ENCODE results near the gene EIF1. TPM values are rescaled to one million over a fixed set of nuclear protein-coding genes. Genes with fewer than 3 reads are reported as not detected.

Gene EIF1
- total RNA-seq, 1 experiment from 2014 or later, result 651 TPM

- no peak overlapping the region for H3T11ph ChIP-seq (ENCODE audit: low read length)
- H2BK120ac ChIP-seq (ENCODE audit: low read depth, low read length, poor library complexity, severe bottlenecking), result no peak overlapping the region
- H4K91ac ChIP-seq (ENCODE audit: insufficient read length, low read depth, low read length), result no peak overlapping the region
- H2BK15ac ChIP-seq (ENCODE audit: low read depth, low read length), result no peak overlapping the region
- H3K79me1 ChIP-seq (ENCODE audit: insufficient read depth, low read depth, low read length, poor library complexity, severe bottlenecking), result no peaks in the 10 kb centered on the region
- H3K79me2 ChIP-seq (ENCODE audit: insufficient read depth, low read length), result no peaks in the 10 kb centered on the region
- H3K14ac ChIP-seq (ENCODE audit: insufficient read depth, low read length), result no peak overlapping the region; the same call in 1 of the 2 replicates
- H3K56ac ChIP-seq (ENCODE audit: insufficient read length, low read depth, low read length), result no peak overlapping the region
- no peak overlapping the region for H3K4ac ChIP-seq (ENCODE audit: low read depth, low read length)
- Mint-ChIP-seq H3K4me1 (peaks cover 9 to 18% of the 10 kb centered on the region in 2 experiments), H3K4me3 (no peak overlapping the region), H3K9me3 (no peaks in the 10 kb centered on the region), H3K36me3 (ENCODE audit: insufficient read depth in 1 of 3, low read depth in 3 of 3) (no peaks in the 10 kb centered on the region; a peak in 1 of 7 replicates), H3K27ac (no peak overlapping the region), H3K27me3 (ENCODE audit: low read depth) (peaks cover 3% of the 10 kb centered on the region)
- H3K4me2 ChIP-seq (ENCODE audit: insufficient read depth, insufficient read length, low read length), result no peak overlapping the region
- no peak overlapping the region for H2BK20ac ChIP-seq (ENCODE audit: low read depth, low read length, poor library complexity, severe bottlenecking)
- peak overlapping the region; percentile 0 for H3K18ac ChIP-seq (ENCODE audit: insufficient read length, low read depth, low read length)
- TF ChIP-seq, protein P1, sequence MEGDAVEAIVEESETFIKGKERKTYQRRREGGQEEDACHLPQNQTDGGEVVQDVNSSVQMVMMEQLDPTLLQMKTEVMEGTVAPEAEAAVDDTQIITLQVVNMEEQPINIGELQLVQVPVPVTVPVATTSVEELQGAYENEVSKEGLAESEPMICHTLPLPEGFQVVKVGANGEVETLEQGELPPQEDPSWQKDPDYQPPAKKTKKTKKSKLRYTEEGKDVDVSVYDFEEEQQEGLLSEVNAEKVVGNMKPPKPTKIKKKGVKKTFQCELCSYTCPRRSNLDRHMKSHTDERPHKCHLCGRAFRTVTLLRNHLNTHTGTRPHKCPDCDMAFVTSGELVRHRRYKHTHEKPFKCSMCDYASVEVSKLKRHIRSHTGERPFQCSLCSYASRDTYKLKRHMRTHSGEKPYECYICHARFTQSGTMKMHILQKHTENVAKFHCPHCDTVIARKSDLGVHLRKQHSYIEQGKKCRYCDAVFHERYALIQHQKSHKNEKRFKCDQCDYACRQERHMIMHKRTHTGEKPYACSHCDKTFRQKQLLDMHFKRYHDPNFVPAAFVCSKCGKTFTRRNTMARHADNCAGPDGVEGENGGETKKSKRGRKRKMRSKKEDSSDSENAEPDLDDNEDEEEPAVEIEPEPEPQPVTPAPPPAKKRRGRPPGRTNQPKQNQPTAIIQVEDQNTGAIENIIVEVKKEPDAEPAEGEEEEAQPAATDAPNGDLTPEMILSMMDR (conservative IDR thresholded peaks at IDR 0.05), result no peak
- no peaks in the 10 kb centered on the region for H4K20me1 ChIP-seq (ENCODE audit: control insufficient read depth, insufficient read depth, insufficient read length)
- H2AK5ac ChIP-seq (ENCODE audit: insufficient read length, low read length), result no peak overlapping the region
- no peak overlapping the region for H4K5ac ChIP-seq (ENCODE audit: insufficient read length, low read depth, low read length)
- H3K9ac ChIP-seq (ENCODE audit: extremely low read depth, insufficient read length, low read length), result no peak overlapping the region
- WGBS (ENCODE audit: extremely low coverage, insufficient read length, low lambda C conversion rate), result no CpG with 5 or more reads among the region's 16 CpGs
- no peak for DNase-seq
- no peaks in the 10 kb centered on the region for H3K23me2 ChIP-seq (ENCODE audit: insufficient read length, low read depth, low read length, poor library complexity, severe bottlenecking)
- no peak overlapping the region for H4K8ac ChIP-seq (replicated peaks; ENCODE audit: insufficient read length, low read depth, low read length)
- H2BK5ac ChIP-seq (ENCODE audit: insufficient read length, low read length), result no peak overlapping the region
- no peaks in the 10 kb centered on the region for H3K4me1 ChIP-seq (ENCODE audit: insufficient read depth, low read length)
- no peak overlapping the region for H3K23ac ChIP-seq (ENCODE audit: insufficient read length, low read depth, low read length)
- H2BK12ac ChIP-seq (ENCODE audit: insufficient read length, low read depth, low read length), result no peak overlapping the region
- H3K9me3 ChIP-seq (ENCODE audit: control insufficient read depth, low read depth, low read length), result no peaks in the 10 kb centered on the region
- no peaks in the 10 kb centered on the region for H3K27me3 ChIP-seq (ENCODE audit: insufficient read depth, low read length)
- H3K27ac ChIP-seq (ENCODE audit: insufficient read length, low read depth, low read length), result no peak overlapping the region
- no peak overlapping the region for H2AFZ ChIP-seq (ENCODE audit: low read length)
Measured at GRCh38 chr17:41656249-41657023, 32.2 kb upstream of the EIF1 start.
